Spinal cord (tissue), 10 donors: Measurements from ENCODE around the gene WDR33. TPM values are rescaled to one million over a fixed set of nuclear protein-coding genes. Genes with fewer than 3 reads are reported as not detected.
"Not testable (repeated sequence)": the region's sequence is repeated elsewhere in the genome, so short reads cannot be mapped to it uniquely, and the experiment has no call there.

Experiments used
- DNase-seq, 6 donors: peaks; one replicate each; pipeline versions ENCODE4 v3.0.0 to v3.0.0-alpha.2; 2013 to 2015; ENCODE audit warnings: low spot score in 6 of 6, low read depth in 4 of 6
- H3K27ac ChIP-seq: one replicate; pipeline ENCODE4 v1.5.1; 2013; ENCODE audit warnings: low read depth, low read length, control low read depth
- H3K27me3 ChIP-seq: one replicate; pipeline ENCODE4 v1.6.1; 2013; ENCODE audit warnings: low read length; ENCODE audit not compliant: control insufficient read depth, insufficient read depth
- H3K36me3 ChIP-seq: one replicate; pipeline ENCODE4 v1.6.1; 2013; ENCODE audit warnings: low read length; ENCODE audit not compliant: control insufficient read depth, insufficient read depth
- H3K4me1 ChIP-seq: one replicate; pipeline ENCODE4 v1.6.1; 2013; ENCODE audit warnings: low read length; ENCODE audit not compliant: control insufficient read depth, insufficient read depth
- H3K4me3 ChIP-seq: one replicate; pipeline ENCODE4 v1.5.1; 2013; ENCODE audit warnings: low read depth, low read length, control low read depth
- H3K9me3 ChIP-seq: one replicate; pipeline ENCODE4 v1.6.1; 2013; ENCODE audit warnings: low read length; ENCODE audit not compliant: control insufficient read depth, insufficient read depth
- WGBS: methylation state at CpG from one replicate; pipeline ENCODE4 v1.1.5; 2013; ENCODE audit warnings: missing lambda C conversion rate; ENCODE audit not compliant: insufficient coverage; 5-methylcytosine and 5-hydroxymethylcytosine counted together
- polyA plus RNA-seq, 2 donors: library from polyadenylated mRNA; unstranded; fragments of 120-200 nt; gene quantifications; one replicate each; pipeline ENCODE4 v1.2.1, GENCODE V29; 2013; ENCODE audit not compliant: insufficient read length in 2 of 2
- total RNA-seq, 2 donors: library from RNA; depleted of rRNA in 1 of 2; stranded (reverse); fragments of 120-200 nt in 1 of 2; fragments of >200 nt in 1 of 2; gene quantifications; one replicate each; pipeline versions ENCODE4 v1.2.3 to v1.2.4, GENCODE V29; 2013 to 2014
- donor health status: healthy.

The WDR33 gene
- total and polyA plus RNA-seq, 4 donors, result 37.4 to 59.1 (median 42.5) TPM

- Histone ChIP-seq H3K4me3 (no peak overlapping the region), H3K9me3 (no peaks in the 10 kb centered on the region)
- 85% methylated on average over 3 of the region's 9 CpGs for WGBS
Observed at GRCh38 chr2:127770973-127771735, 39.8 kb downstream of the WDR33 start.

GRCh38 chr2:127770534-127770933 is 40.4 kb downstream of the WDR33 start:
- not testable (repeated sequence) for H3K4me1 ChIP-seq, H3K27ac ChIP-seq
- 100% methylated on average over 1 of the region's 6 CpGs for WGBS

More at GRCh38 chr2:127770973-127771735, 39.8 kb downstream of the WDR33 start:
- peaks cover under 1% of the 10 kb centered on the region for H3K4me1 ChIP-seq
- peaks cover 9% of the 10 kb centered on the region for H3K36me3 ChIP-seq
- no peak overlapping the region for H3K27ac ChIP-seq
- H3K27me3 ChIP-seq, result no peaks in the 10 kb centered on the region
- DNase-seq, result no peak

GRCh38 chr2:127769587-127769986 is 41.4 kb downstream of the WDR33 start:
- WGBS, result 90% methylated on average over 2 of the region's 2 CpGs
- Histone ChIP-seq H3K27me3 (no peaks in the 10 kb centered on the region), H3K9me3 (no peaks in the 10 kb centered on the region), H3K36me3 (peaks cover 10% of the 10 kb centered on the region), H3K27ac (no peak overlapping the region), H3K4me3 (no peak overlapping the region), H3K4me1 (no peaks in the 10 kb centered on the region)
- DNase-seq, result no peak

More at GRCh38 chr2:127770534-127770933, 40.4 kb downstream of the WDR33 start:
- not testable (repeated sequence) for H3K4me3 ChIP-seq, DNase-seq, H3K36me3 ChIP-seq, H3K9me3 ChIP-seq, H3K27me3 ChIP-seq

- Histone ChIP-seq H3K27me3 (no peaks in the 10 kb centered on the region), H3K27ac (no peak overlapping the region), H3K4me1 (no peaks in the 10 kb centered on the region), H3K36me3 (peaks cover 12% of the 10 kb centered on the region), H3K4me3 (no peak overlapping the region), H3K9me3 (no peaks in the 10 kb centered on the region)
- DNase-seq, result no peak
- WGBS, result 100% methylated on average over 2 of the region's 6 CpGs
Observed at GRCh38 chr2:127768775-127769479, 42.0 kb downstream of the WDR33 start.

- Histone ChIP-seq H3K9me3 (no peaks in the 10 kb centered on the region), H3K4me3 (no peak overlapping the region), H3K36me3 (peaks cover 18% of the 10 kb centered on the region), H3K27ac (no peak overlapping the region), H3K4me1 (no peaks in the 10 kb centered on the region), H3K27me3 (no peaks in the 10 kb centered on the region)
- DNase-seq, result no peak
Observed at GRCh38 chr2:127763776-127764175, 47.2 kb downstream of the WDR33 start.

- Histone ChIP-seq H3K27me3 (no peaks in the 10 kb centered on the region), H3K27ac (no peak overlapping the region), H3K4me3 (no peak overlapping the region), H3K36me3 (peaks cover 18% of the 10 kb centered on the region), H3K9me3 (no peaks in the 10 kb centered on the region), H3K4me1 (no peaks in the 10 kb centered on the region)
- peak in 1 of 6 donors; percentile 8 for DNase-seq
- 50% methylated on average over 2 of the region's 6 CpGs for WGBS
Observed at GRCh38 chr2:127762846-127763245, 48.1 kb downstream of the WDR33 start.

GRCh38 chr2:127762441-127762840 is 48.5 kb downstream of the WDR33 start:
- Histone ChIP-seq H3K4me3 (no peak overlapping the region), H3K27me3 (no peaks in the 10 kb centered on the region), H3K9me3 (no peaks in the 10 kb centered on the region), H3K27ac (no peak overlapping the region), H3K36me3 (peaks cover 17% of the 10 kb centered on the region), H3K4me1 (no peaks in the 10 kb centered on the region)
- DNase-seq, result no peak
- WGBS, result no CpG with 5 or more reads among the region's 6 CpGs

- Histone ChIP-seq H3K4me1 (no peaks in the 10 kb centered on the region), H3K27ac (no peak overlapping the region), H3K27me3 (no peaks in the 10 kb centered on the region), H3K9me3 (no peaks in the 10 kb centered on the region), H3K36me3 (peaks cover 12% of the 10 kb centered on the region), H3K4me3 (no peak overlapping the region)
- WGBS, result 100% methylated on average over 1 of the region's 2 CpGs
- no peak for DNase-seq
Observed at GRCh38 chr2:127759931-127760330, 51.0 kb downstream of the WDR33 start.

GRCh38 chr2:127754186-127754585 is 56.8 kb downstream of the WDR33 start:
- DNase-seq, result no peak
- Histone ChIP-seq H3K4me1 (no peaks in the 10 kb centered on the region), H3K27me3 (no peaks in the 10 kb centered on the region), H3K36me3 (peaks cover 4% of the 10 kb centered on the region), H3K4me3 (no peak overlapping the region), H3K27ac (no peak overlapping the region), H3K9me3 (no peaks in the 10 kb centered on the region)
- WGBS, result 93% methylated on average over 3 of the region's 8 CpGs

GRCh38 chr2:127753374-127753773 is 57.6 kb downstream of the WDR33 start:
- Histone ChIP-seq H3K36me3 (peaks cover 4% of the 10 kb centered on the region), H3K4me1 (no peaks in the 10 kb centered on the region), H3K27me3 (no peaks in the 10 kb centered on the region), H3K4me3 (no peak overlapping the region), H3K9me3 (no peaks in the 10 kb centered on the region), H3K27ac (no peak overlapping the region)
- DNase-seq, result no peak
